GM12878 (cell line): Measurements from ENCODE around the gene GLT8D2. TPM values are rescaled to one million over a fixed set of nuclear protein-coding genes. Genes with fewer than 3 reads are reported as not detected.

Experiments
- ATAC-seq: fragments of 200-7000 bp; cut with Tn5 transposase; 3 replicates; pipeline ENCODE4 v1.9.1; 2020; ENCODE audit warnings: mild to moderate bottlenecking, moderate library complexity
- BruUV-seq: library from RNA; stranded (reverse); fragments of 400-500 nt; replicated peaks from 2 replicates; lab custom pipeline; 2021; lab: Mats Ljungman, UMichigan
- CTCF ChIA-PET: fragments of 300-600 bp; sonication (Branson Sonifier 250); formaldehyde crosslinking; extraction: SDS; loops from one replicate; lab custom pipeline; 2021; ENCODE audit warnings: inconsistent platforms; lab: Yijun Ruan, JAX
- POLR2A ChIA-PET: fragments of 350-600 bp; formaldehyde crosslinking; extraction: SDS; loops from one replicate; lab custom pipeline; 2021; ENCODE audit warnings: inconsistent platforms; lab: Charles Lee
- RAD21 ChIA-PET: fragments of 300-600 bp; sonication (Branson Sonifier 250); formaldehyde crosslinking; loops from one replicate; lab custom pipeline; 2023; ENCODE audit warnings: antibody characterized with exemption; ENCODE audit not compliant: unreplicated experiment; lab: Charles Lee
- SMC1A ChIA-PET: fragments of 300-600 bp; sonication (Branson Sonifier 250); formaldehyde crosslinking; loops from one replicate; lab custom pipeline; 2023; ENCODE audit not compliant: unreplicated experiment, uncharacterized antibody; lab: Charles Lee
- DNase-seq: peaks from one replicate; pipeline ENCODE4 v3.0.0-alpha.2; 2011; ENCODE audit warnings: low read depth, low spot score
- FAIRE-seq: peaks from 3 replicates; lab custom pipeline; 2011; peaks lifted over from hg19 to GRCh38; lab: Jason Lieb, UNC
- H2AFZ ChIP-seq: 2 replicates; pipeline ENCODE4 v1.6.0; 2011; ENCODE audit warnings: low read depth, low read length, control low read depth; ENCODE audit not compliant: control insufficient read depth
- H3K27ac ChIP-seq: 2 replicates; pipeline ENCODE4 v1.5.1; 2011; ENCODE audit warnings: control low read depth; ENCODE audit not compliant: control insufficient read depth, insufficient read depth
- H3K27me3 ChIP-seq, 2 experiments: replicated peaks in 1 of 2; 2 replicates each; pipeline versions ENCODE4 v1.6.0 to v1.6.1; 2011; ENCODE audit warnings: low read length in 1 of 2; ENCODE audit not compliant: control insufficient read depth in 2 of 2, insufficient read depth in 2 of 2
- H3K36me3 ChIP-seq, 2 experiments: 2 replicates each; pipeline ENCODE4 v1.5.1; 2011; ENCODE audit warnings: low read length in 1 of 2; ENCODE audit not compliant: control insufficient read depth in 2 of 2, insufficient read depth in 2 of 2
- H3K4me1 ChIP-seq: 2 replicates; pipeline ENCODE4 v1.6.1; 2011; ENCODE audit warnings: mild to moderate bottlenecking, low read length, moderate library complexity, mixed read lengths; ENCODE audit not compliant: control insufficient read depth, insufficient read depth
- H3K4me2 ChIP-seq: 2 replicates; pipeline ENCODE4 v1.6.0; 2011; ENCODE audit warnings: control low read depth; ENCODE audit not compliant: control insufficient read depth, insufficient read depth
- H3K4me3 ChIP-seq: fragments of 200-600 bp; sonication (generic); 2 replicates; pipeline ENCODE4 v1.5.1; 2016
- H3K79me2 ChIP-seq: 2 replicates; pipeline ENCODE4 v1.6.0; 2011; ENCODE audit warnings: low read length; ENCODE audit not compliant: control insufficient read depth, insufficient read depth
- H3K9ac ChIP-seq: 2 replicates; pipeline ENCODE4 v1.8.0; 2011; ENCODE audit warnings: low read length, control low read depth, mixed read lengths; ENCODE audit not compliant: control insufficient read depth, insufficient read depth
- H3K9me3 ChIP-seq: replicated peaks from 3 replicates; pipeline ENCODE4 v1.5.1; 2011; ENCODE audit warnings: mild to moderate bottlenecking, low read length; ENCODE audit not compliant: control insufficient read depth, insufficient read depth
- H4K20me1 ChIP-seq: 2 replicates; pipeline ENCODE4 v1.6.0; 2011; ENCODE audit not compliant: control insufficient read depth, insufficient read depth
- ATF3 ChIP-seq: IDR thresholded peaks from 2 replicates; pipeline ENCODE4 v1.6.1; 2011; ENCODE audit warnings: low read depth, mild to moderate bottlenecking, low read length, moderate library complexity, borderline replicate concordance; ENCODE audit errors: extremely low read depth
- BHLHE40 ChIP-seq, 2 experiments: fragments of 450-650 bp in 1 of 2; IDR thresholded peaks; 2 replicates each; pipeline ENCODE4 v1.6.1; 2011 to 2017; ENCODE audit warnings: low read depth in 2 of 2, borderline replicate concordance in 1 of 2, improper control_type of control experiment in 1 of 2, low read length in 1 of 2, mild to moderate bottlenecking in 1 of 2
- CBFB ChIP-seq: IDR thresholded peaks from 2 replicates; pipeline ENCODE4 v1.6.1; 2016; ENCODE audit warnings: antibody characterized with exemption, low read depth
- FOXK2 ChIP-seq: fragments of 450-650 bp; IDR thresholded peaks from 2 replicates; pipeline ENCODE4 v1.6.1; 2017; ENCODE audit warnings: mild to moderate bottlenecking, moderate library complexity
- MXI1 ChIP-seq: fragments of 150-350 bp; IDR thresholded peaks from 2 replicates; pipeline ENCODE4 v1.6.1; 2011; ENCODE audit warnings: low read depth, mild to moderate bottlenecking, inconsistent platforms, low read length, improper control_type of control experiment
- RBBP5 ChIP-seq: fragments of 200-600 bp; sonication (generic); conservative IDR thresholded peaks from 2 replicates; pipeline ENCODE4 v1.6.1; 2016
- RELB ChIP-seq: fragments of 450-650 bp; IDR thresholded peaks from 2 replicates; pipeline ENCODE4 v1.6.1; 2017; ENCODE audit warnings: low read depth, mild to moderate bottlenecking, moderate library complexity
- SUZ12 ChIP-seq: fragments of 200-600 bp; sonication (generic); IDR thresholded peaks from one replicate; pipeline ENCODE4 v1.6.1; 2018; ENCODE audit warnings: antibody characterized with exemption, mild to moderate bottlenecking; ENCODE audit not compliant: unreplicated experiment
- WGBS: methylation state at CpG from one replicate; pipeline ENCODE4 v1.1.6; 2016; ENCODE audit warnings: low lambda C conversion rate; ENCODE audit not compliant: insufficient replicate concordance, insufficient coverage; ENCODE audit errors: missing lambda C conversion rate; 5-methylcytosine and 5-hydroxymethylcytosine counted together
- in situ Hi-C: fragments of 300-500 bp; cut with MboI; formaldehyde crosslinking; loops from 9 replicates; pipeline ENCODE4 v1.14.3; 2018; ENCODE audit warnings: mixed read lengths
- intact Hi-C: fragments of 100-400 bp; cut with micrococcal nuclease; formaldehyde crosslinking; loops from one replicate; pipeline ENCODE4 v1.14.2; 2022; ENCODE audit not compliant: unreplicated experiment
- polyA plus RNA-seq, 11 experiments: library from polyadenylated mRNA; depleted of rRNA in 4 of 11; unstranded in 6 of 11; stranded (reverse) in 5 of 11; fragments of >200 nt; fragmentation: Nextera tagmentation in 4 of 11; fragmentation: Illumina TruSeq in 1 of 11; extraction: Ambion mirVana in 4 of 11; extraction: Trizol in 1 of 11; gene quantifications; 1 replicate in 1 of 11; 2 replicates in 10 of 11; pipeline versions ENCODE4 v1.2.1 to v1.2.3, GENCODE V29; 2011 to 2016; ENCODE audit warnings: inconsistent platforms in 2 of 11, missing spikeins in 2 of 11, low read depth in 1 of 11
- total RNA-seq, 4 experiments: library from RNA; depleted of rRNA in 3 of 4; stranded (reverse); fragments of >200 nt in 3 of 4; fragmentation: Illumina TruSeq in 1 of 4; extraction: Trizol in 1 of 4; gene quantifications; 2 replicates each; pipeline versions ENCODE4 v1.2.1 to v1.2.3, GENCODE V29; 2013 to 2021

The GLT8D2 gene
- total and polyA plus RNA-seq, 10 of the 15 experiments (the other 5 are each of a cell fraction or from before 2014, with no cell fraction given) = 0.06 to 0.80 (median 0.37) TPM; not detected in 1

- H3K4me2 ChIP-seq = no peak overlapping the region
- no peak for DNase-seq
- TF ChIP-seq RBBP5 = no peak
- TF ChIP-seq SUZ12 = no peak
- no peak for TF ChIP-seq FOXK2
- TF ChIP-seq RELB = no peak
- no peak for TF ChIP-seq ATF3
- TF ChIP-seq BHLHE40 (IDR thresholded peaks at IDR 0.05; ENCODE audit: borderline replicate concordance in 1 of 2, low read depth in 2 of 2, low read length in 1 of 2) = no peak
- no peak for TF ChIP-seq MXI1
- TF ChIP-seq CBFB = no peak
- TF ChIP-seq, all 136 proteins: peak for 0
- Histone ChIP-seq H3K27ac (no peak overlapping the region), H2AFZ (no peak overlapping the region), H3K27me3 (no peaks in the 10 kb centered on the region), H3K79me2 (no peaks in the 10 kb centered on the region), H3K9ac (no peak overlapping the region), H3K36me3 (no peaks in the 10 kb centered on the region), H4K20me1 (no peaks in the 10 kb centered on the region), H3K4me3 (no peak overlapping the region), H3K9me3 (no peaks in the 10 kb centered on the region), H3K4me1 (no peaks in the 10 kb centered on the region)
- 75% methylated on average over 5 of the region's 5 CpGs for WGBS
- RAD21 ChIA-PET = no interaction called here
- CTCF ChIA-PET = interaction anchor here (0.6 kb wide), 1 partner anchor 89 kb away, joined by 3 read pairs; no protein-coding TSS in a partner anchor
- POLR2A ChIA-PET = no interaction called here
- BruUV-seq = no TSS peak
- no peak for FAIRE-seq
- SMC1A ChIA-PET = no interaction called here
- intact Hi-C loops = loop anchor here (10.0 kb wide), 1 partner anchor 106 kb away; no protein-coding TSS in a partner anchor
- ATAC-seq = no peak
- in situ Hi-C loops = no loop called here
Measured at GRCh38 chr12:103998976-103999375, 51.0 kb downstream of the GLT8D2 start.
